H1 (cell line): ENCODE data around the gene PRR16. TPM values are rescaled to one million over a fixed set of nuclear protein-coding genes. Genes with fewer than 3 reads are reported as not detected.

ENCODE experiments used
- CTCF ChIA-PET: fragments of 300-600 bp; sonication (Branson Sonifier 250); formaldehyde crosslinking; loops from one replicate; lab custom pipeline; 2021; ENCODE audit not compliant: partially characterized antibody; lab: Charles Lee
- POLR2A ChIA-PET: fragments of 300-600 bp; sonication (Branson Sonifier 250); formaldehyde crosslinking; loops from one replicate; lab custom pipeline; 2021; ENCODE audit warnings: inconsistent platforms; ENCODE audit not compliant: partially characterized antibody; lab: Charles Lee
- DNase-seq, 2 experiments: peaks; one replicate each; pipeline versions ENCODE4 v3.0.0 to v3.0.0-alpha.2; 2010 to 2022; ENCODE audit warnings: low spot score in 2 of 2, low read depth in 1 of 2, mixed read lengths in 1 of 2
- FAIRE-seq: peaks from 2 replicates; lab custom pipeline; 2011; peaks lifted over from hg19 to GRCh38; lab: Jason Lieb, UNC
- H2AFZ ChIP-seq: 2 replicates; pipeline ENCODE4 v1.8.1; 2012; ENCODE audit warnings: low read length, inconsistent platforms
- H2AK5ac ChIP-seq: 2 replicates; pipeline ENCODE4 v1.6.1; 2013; ENCODE audit warnings: low read depth, low read length
- H2BK120ac ChIP-seq: replicated peaks from 2 replicates; pipeline ENCODE3; 2013; ENCODE audit warnings: low read depth, low read length, inconsistent platforms
- H2BK12ac ChIP-seq: 2 replicates; pipeline ENCODE4 v1.6.1; 2013; ENCODE audit warnings: low read depth, low read length
- H2BK15ac ChIP-seq: 2 replicates; pipeline ENCODE4 v1.6.1; 2013; ENCODE audit warnings: low read length
- H2BK20ac ChIP-seq: 2 replicates; pipeline ENCODE4 v1.6.1; 2013; ENCODE audit warnings: low read length
- H2BK5ac ChIP-seq: 2 replicates; pipeline ENCODE4 v1.6.1; 2013; ENCODE audit warnings: low read depth, low read length
- H3K14ac ChIP-seq: 2 replicates; pipeline ENCODE4 v1.6.1; 2013; ENCODE audit warnings: inconsistent platforms; ENCODE audit not compliant: insufficient read length
- H3K18ac ChIP-seq: 2 replicates; pipeline ENCODE4 v1.6.1; 2013; ENCODE audit warnings: low read length; ENCODE audit errors: extremely low read depth
- H3K23ac ChIP-seq: 2 replicates; pipeline ENCODE4 v1.6.1; 2013; ENCODE audit warnings: inconsistent platforms; ENCODE audit not compliant: insufficient read length
- H3K23me2 ChIP-seq: 2 replicates; pipeline ENCODE4 v1.6.1; 2013; ENCODE audit warnings: low read depth, low read length
- H3K27ac ChIP-seq: 2 replicates; pipeline ENCODE4 v1.6.1; 2011; ENCODE audit warnings: low read depth, low read length, inconsistent platforms
- H3K27me3 ChIP-seq, 4 experiments: replicated peaks in 1 of 4; 1 replicate in 1 of 4; 2 replicates in 3 of 4; pipeline versions ENCODE4 v1.6.1 to v1.8.1; 2011 to 2013; ENCODE audit warnings: low read length in 3 of 4, mild to moderate bottlenecking in 3 of 4, inconsistent platforms in 2 of 4, mixed read lengths in 2 of 4, moderate library complexity in 1 of 4; ENCODE audit not compliant: control insufficient read depth in 3 of 4, insufficient read depth in 3 of 4; ENCODE audit errors: extremely low read depth in 1 of 4
- H3K36me3 ChIP-seq, 4 experiments: 2 replicates each; pipeline versions ENCODE4 v1.6.1 to v1.8.1; 2011 to 2013; ENCODE audit warnings: mild to moderate bottlenecking in 4 of 4, low read length in 3 of 4, moderate library complexity in 2 of 4, control low read depth in 1 of 4, inconsistent platforms in 1 of 4; ENCODE audit not compliant: insufficient read depth in 4 of 4, control insufficient read depth in 2 of 4
- H3K4ac ChIP-seq: replicated peaks from 2 replicates; pipeline ENCODE3; 2013; ENCODE audit warnings: low read length, low read depth, mixed read lengths, inconsistent platforms; ENCODE audit not compliant: insufficient read length
- H3K4me1 ChIP-seq, 4 experiments: replicated peaks in 1 of 4; 1 replicate in 1 of 4; 2 replicates in 3 of 4; pipeline versions ENCODE4 v1.6.1 to v1.8.1; 2011 to 2013; ENCODE audit warnings: low read length in 3 of 4, inconsistent platforms in 2 of 4, mixed read lengths in 1 of 4; ENCODE audit not compliant: insufficient read depth in 4 of 4, control insufficient read depth in 3 of 4
- H3K4me2 ChIP-seq, 2 experiments: 2 replicates each; pipeline versions ENCODE4 v1.6.1 to v1.8.1; 2011 to 2013; ENCODE audit warnings: low read depth in 2 of 2, low read length in 2 of 2, control low read depth in 1 of 2, inconsistent platforms in 1 of 2, mild to moderate bottlenecking in 1 of 2; ENCODE audit not compliant: insufficient read depth in 1 of 2
- H3K4me3 ChIP-seq, 4 experiments: fragments of 200-600, 300-600 bp in 1 of 4; sonication (generic), shearing (Covaris generic), sonication (Bioruptor Twin) in 1 of 4; 2 replicates each; pipeline versions ENCODE4 v1.5.1 to v1.8.1; 2011 to 2016; ENCODE audit warnings: low read length in 4 of 4, low read depth in 3 of 4, control low read depth in 2 of 4, inconsistent platforms in 2 of 4, mild to moderate bottlenecking in 2 of 4, mixed read lengths in 1 of 4, moderate library complexity in 1 of 4; ENCODE audit not compliant: insufficient read depth in 2 of 4; ENCODE audit errors: extremely low read depth in 1 of 4
- H3K56ac ChIP-seq: replicated peaks from 2 replicates; pipeline ENCODE3; 2013; ENCODE audit warnings: low read depth, mild to moderate bottlenecking, mixed read lengths, low read length, inconsistent platforms; ENCODE audit not compliant: insufficient read length
- H3K79me1 ChIP-seq: 2 replicates; pipeline ENCODE4 v1.6.1; 2013; ENCODE audit warnings: low read depth, low read length, control low read depth
- H3K79me2 ChIP-seq, 2 experiments: 2 replicates each; pipeline versions ENCODE4 v1.6.1 to v1.8.1; 2012 to 2013; ENCODE audit warnings: low read length in 2 of 2, mild to moderate bottlenecking in 2 of 2, inconsistent platforms in 1 of 2; ENCODE audit not compliant: insufficient read depth in 2 of 2, control insufficient read depth in 1 of 2
- H3K9ac ChIP-seq, 4 experiments: replicated peaks in 1 of 4; 1 replicate in 1 of 4; 2 replicates in 3 of 4; pipeline versions ENCODE4 v1.6.1 to v1.8.1; 2011 to 2013; ENCODE audit warnings: low read depth in 3 of 4, low read length in 3 of 4, control low read depth in 2 of 4, mild to moderate bottlenecking in 2 of 4, moderate library complexity in 2 of 4, inconsistent platforms in 1 of 4; ENCODE audit errors: extremely low read depth in 1 of 4
- H3K9me3 ChIP-seq, 2 experiments: 2 replicates each; pipeline versions ENCODE4 v1.6.1 to v1.8.1; 2012 to 2013; ENCODE audit warnings: mild to moderate bottlenecking in 2 of 2, moderate library complexity in 2 of 2, control low read depth in 1 of 2, inconsistent platforms in 1 of 2, low read depth in 1 of 2, low read length in 1 of 2, mixed read lengths in 1 of 2; ENCODE audit not compliant: insufficient read depth in 2 of 2
- H4K20me1 ChIP-seq, 2 experiments: replicated peaks in 1 of 2; 2 replicates each; pipeline versions ENCODE3 to v1.8.1; 2011 to 2013; ENCODE audit warnings: inconsistent platforms in 2 of 2, low read length in 2 of 2, mild to moderate bottlenecking in 1 of 2; ENCODE audit not compliant: insufficient read depth in 2 of 2, control insufficient read depth in 1 of 2
- H4K5ac ChIP-seq: 2 replicates; pipeline ENCODE4 v1.6.1; 2013; ENCODE audit warnings: low read length, low read depth, mixed read lengths, inconsistent platforms; ENCODE audit not compliant: insufficient read length
- H4K8ac ChIP-seq: 2 replicates; pipeline ENCODE4 v1.8.0; 2013; ENCODE audit warnings: mild to moderate bottlenecking, moderate library complexity, low read length, inconsistent platforms; ENCODE audit not compliant: insufficient read depth; ENCODE audit errors: extremely low read depth
- H4K91ac ChIP-seq: replicated peaks from 2 replicates; pipeline ENCODE3; 2013; ENCODE audit warnings: low read length, mixed read lengths, inconsistent platforms; ENCODE audit not compliant: insufficient read length
- CBX8 ChIP-seq: fragments of 300-800, 300-1000 bp; sonication (generic); IDR thresholded peaks from 2 replicates; pipeline ENCODE4 v1.7.1; 2016; ENCODE audit warnings: low read depth, low read length, borderline replicate concordance
- CREB1 ChIP-seq: IDR thresholded peaks from 2 replicates; pipeline ENCODE4 v1.6.1; 2012; ENCODE audit warnings: inconsistent platforms
- EGR1 ChIP-seq: IDR thresholded peaks from 2 replicates; pipeline ENCODE4 v1.6.1; 2011; ENCODE audit warnings: low read depth, low read length, borderline replicate concordance
- KDM1A ChIP-seq: fragments of 200-600, 300-600 bp; sonication (generic); IDR thresholded peaks from 2 replicates; pipeline ENCODE4 v1.7.1; 2016; ENCODE audit warnings: mild to moderate bottlenecking, low read length, borderline replicate concordance
- RNF2 ChIP-seq: fragments of 200-900, 300-1000 bp; sonication (generic); IDR thresholded peaks from 2 replicates; pipeline ENCODE4 v1.7.1; 2016; ENCODE audit warnings: borderline replicate concordance, low read depth, mild to moderate bottlenecking, antibody characterized with exemption, low read length; ENCODE audit not compliant: poor library complexity, severe bottlenecking; ENCODE audit errors: missing control alignments
- RXRA ChIP-seq: IDR thresholded peaks from 2 replicates; pipeline ENCODE4 v1.6.1; 2011; ENCODE audit warnings: low read depth, mild to moderate bottlenecking, low read length, moderate library complexity; ENCODE audit not compliant: insufficient read depth
- SP2 ChIP-seq: IDR thresholded peaks from 2 replicates; pipeline ENCODE4 v1.6.1; 2012; ENCODE audit warnings: mild to moderate bottlenecking, low read length, inconsistent platforms
- polyA plus RNA-seq, 7 experiments: library from polyadenylated mRNA; depleted of rRNA in 3 of 7; stranded (reverse) in 5 of 7; unstranded in 2 of 7; fragments of >200 nt in 5 of 7; fragments of 200-250 nt in 2 of 7; gene quantifications; 1 replicate in 5 of 7; 2 replicates in 1 of 7; 4 replicates in 1 of 7; pipeline versions ENCODE4 v1.2.1 to v1.2.3, GENCODE V29; 2011 to 2013; ENCODE audit warnings: missing spikeins in 2 of 7, mixed read lengths in 2 of 7
- total RNA-seq: library from RNA; stranded (reverse); fragmentation: NEBNext Ultra II Directional; extraction: Animal tissue kit (Norgen Biotek cat#: 25700); gene quantifications from 2 replicates; pipeline ENCODE4 v1.2.1, GENCODE V29; 2021
- TF ChIP-seq, protein P1 (sequence below): IDR thresholded peaks from 2 replicates; pipeline ENCODE4 v1.6.1; 2012; ENCODE audit warnings: low read length, inconsistent platforms

The PRR16 gene
- total and polyA plus RNA-seq, 2 of the 8 experiments (the other 6 are each of a cell fraction or from before 2014, with no cell fraction given): 0.73 to 1.6 TPM

DNA sequence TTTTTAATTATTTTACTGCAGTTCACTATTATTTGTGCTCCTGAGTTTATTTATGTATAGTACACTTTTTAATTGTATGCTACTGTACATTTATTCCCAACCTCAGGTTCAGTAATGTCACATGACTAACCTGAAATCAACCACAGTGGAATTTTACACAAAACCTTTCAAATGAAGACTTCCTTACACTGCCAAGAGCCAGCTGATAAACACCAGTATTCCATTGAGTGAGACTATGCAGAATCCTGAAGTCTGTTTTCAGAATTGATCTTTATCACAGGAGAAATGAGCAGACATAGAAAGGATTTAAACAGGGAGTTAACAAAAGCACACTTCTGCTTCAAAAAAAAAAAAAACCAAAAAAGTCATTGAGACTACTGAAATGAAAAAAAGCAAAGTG is 219.5 kb downstream of the PRR16 start:
- POLR2A ChIA-PET: no interaction called here
- FAIRE-seq (no peak), DNase-seq (no peak)
- Histone ChIP-seq H4K20me1 (no peaks in the 10 kb centered on the region), H3K23ac (no peak overlapping the region), H3K18ac (no peak overlapping the region), H3K4me3 (no peak overlapping the region), H3K14ac (no peak overlapping the region), H3K56ac (no peak overlapping the region), H2BK120ac (no peak overlapping the region), H3K9me3 (no peaks in the 10 kb centered on the region), H3K27me3 (no peaks in the 10 kb centered on the region; a peak in 1 of 7 replicates), H2BK5ac (no peak overlapping the region), H2AK5ac (no peak overlapping the region), H4K8ac (no peak overlapping the region), H3K9ac (no peak overlapping the region)
- TF ChIP-seq CREB1: no peak
- no peak for TF ChIP-seq SP2
- TF ChIP-seq RXRA: no peak
- TF ChIP-seq EGR1: no peak
- no peak for TF ChIP-seq CBX8
- TF ChIP-seq RNF2: no peak
- TF ChIP-seq, protein P1, sequence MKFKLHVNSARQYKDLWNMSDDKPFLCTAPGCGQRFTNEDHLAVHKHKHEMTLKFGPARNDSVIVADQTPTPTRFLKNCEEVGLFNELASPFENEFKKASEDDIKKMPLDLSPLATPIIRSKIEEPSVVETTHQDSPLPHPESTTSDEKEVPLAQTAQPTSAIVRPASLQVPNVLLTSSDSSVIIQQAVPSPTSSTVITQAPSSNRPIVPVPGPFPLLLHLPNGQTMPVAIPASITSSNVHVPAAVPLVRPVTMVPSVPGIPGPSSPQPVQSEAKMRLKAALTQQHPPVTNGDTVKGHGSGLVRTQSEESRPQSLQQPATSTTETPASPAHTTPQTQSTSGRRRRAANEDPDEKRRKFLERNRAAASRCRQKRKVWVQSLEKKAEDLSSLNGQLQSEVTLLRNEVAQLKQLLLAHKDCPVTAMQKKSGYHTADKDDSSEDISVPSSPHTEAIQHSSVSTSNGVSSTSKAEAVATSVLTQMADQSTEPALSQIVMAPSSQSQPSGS: no peak
- no peak for TF ChIP-seq KDM1A
- TF ChIP-seq, all 59 proteins: peak for 0
- no peak overlapping the region for H2AFZ ChIP-seq
- no peak overlapping the region for H4K5ac ChIP-seq
- H2BK15ac ChIP-seq: no peak overlapping the region
- H3K4me1 ChIP-seq: peaks cover 0 to 7% (median 4%) of the 10 kb centered on the region in 4 experiments; a peak in 2 of 7 replicates
- H3K4me2 ChIP-seq: no peak overlapping the region
- H3K79me1 ChIP-seq: no peaks in the 10 kb centered on the region
- H2BK20ac ChIP-seq: no peak overlapping the region
- CTCF ChIA-PET: interaction anchor here (0.6 kb wide), 1 partner anchor 53 kb away, joined by 3 read pairs; no protein-coding TSS in a partner anchor
- no peaks in the 10 kb centered on the region for H3K23me2 ChIP-seq
- H3K36me3 ChIP-seq: no peaks in the 10 kb centered on the region
- no peak overlapping the region for H3K27ac ChIP-seq
- no peak overlapping the region for H4K91ac ChIP-seq
- no peak overlapping the region for H3K4ac ChIP-seq
- H2BK12ac ChIP-seq: no peak overlapping the region
- no peaks in the 10 kb centered on the region for H3K79me2 ChIP-seq
